Subcutaneous adipose tissue (tissue), 4 donors: ENCODE measurements around the gene TMEM119. TPM values are rescaled to one million over a fixed set of nuclear protein-coding genes. Genes with fewer than 3 reads are reported as not detected.

ENCODE experiments used
- total RNA-seq, 4 donors: library from RNA; depleted of rRNA; stranded (reverse); fragments of >200 nt; gene quantifications; one replicate each; pipeline ENCODE4 v1.1.0, GENCODE V29; 2016
- TF ChIP-seq, protein P1 (sequence below): fragments of 450-650 bp; IDR thresholded peaks from one replicate; pipeline ENCODE4 v1.5.1; 2016; ENCODE audit warnings: low read depth, mild to moderate bottlenecking, control low read depth, antibody characterized with exemption, moderate library complexity

Gene TMEM119
- total RNA-seq, 4 donors from 2014 or later: 7.8 to 20.5 (median 12.1) TPM

DNA sequence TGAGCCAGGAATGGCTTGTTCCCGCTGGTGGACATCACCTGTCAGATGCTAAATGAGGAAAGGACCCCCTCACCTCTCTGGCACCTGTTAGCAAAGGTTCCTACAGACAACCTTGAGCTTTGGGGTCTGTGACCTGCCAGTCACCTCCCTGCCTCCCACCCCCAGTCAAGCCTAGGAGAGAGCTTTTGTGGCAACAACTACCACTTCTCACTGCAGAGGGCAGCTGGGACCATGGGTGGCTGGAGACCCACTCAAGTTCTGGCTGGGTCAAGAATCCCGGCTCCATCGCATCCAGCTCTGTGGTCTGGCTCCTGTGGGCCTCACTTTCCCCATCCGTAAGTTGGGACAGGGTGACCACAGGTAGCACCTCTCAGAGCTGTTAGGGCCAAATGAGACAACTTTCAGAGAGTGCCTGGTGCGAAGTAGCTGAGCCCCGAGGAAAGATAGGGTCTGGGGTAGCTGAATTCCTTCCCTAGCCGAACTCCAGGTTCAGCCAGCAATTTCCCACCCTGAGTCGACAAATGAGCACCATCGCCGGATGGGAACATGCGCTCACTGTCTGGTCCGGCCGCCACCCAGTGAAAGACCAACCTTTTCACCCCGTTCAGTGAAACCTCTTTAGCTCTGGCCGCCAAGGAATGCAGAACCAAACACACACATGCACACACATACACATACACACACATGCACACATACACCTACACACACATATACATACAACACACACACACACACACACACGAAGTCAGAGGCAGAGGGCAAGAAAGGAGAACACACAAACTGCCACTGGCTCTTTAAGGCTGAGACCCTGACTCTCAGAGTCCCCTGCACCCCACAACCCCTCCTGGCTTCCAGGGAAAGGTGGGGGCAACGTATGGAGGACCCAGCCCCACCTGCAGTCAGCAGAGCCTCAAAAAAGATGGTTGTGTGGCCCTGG is 1.9 kb downstream of the TMEM119 start:
- TF ChIP-seq, protein P1, sequence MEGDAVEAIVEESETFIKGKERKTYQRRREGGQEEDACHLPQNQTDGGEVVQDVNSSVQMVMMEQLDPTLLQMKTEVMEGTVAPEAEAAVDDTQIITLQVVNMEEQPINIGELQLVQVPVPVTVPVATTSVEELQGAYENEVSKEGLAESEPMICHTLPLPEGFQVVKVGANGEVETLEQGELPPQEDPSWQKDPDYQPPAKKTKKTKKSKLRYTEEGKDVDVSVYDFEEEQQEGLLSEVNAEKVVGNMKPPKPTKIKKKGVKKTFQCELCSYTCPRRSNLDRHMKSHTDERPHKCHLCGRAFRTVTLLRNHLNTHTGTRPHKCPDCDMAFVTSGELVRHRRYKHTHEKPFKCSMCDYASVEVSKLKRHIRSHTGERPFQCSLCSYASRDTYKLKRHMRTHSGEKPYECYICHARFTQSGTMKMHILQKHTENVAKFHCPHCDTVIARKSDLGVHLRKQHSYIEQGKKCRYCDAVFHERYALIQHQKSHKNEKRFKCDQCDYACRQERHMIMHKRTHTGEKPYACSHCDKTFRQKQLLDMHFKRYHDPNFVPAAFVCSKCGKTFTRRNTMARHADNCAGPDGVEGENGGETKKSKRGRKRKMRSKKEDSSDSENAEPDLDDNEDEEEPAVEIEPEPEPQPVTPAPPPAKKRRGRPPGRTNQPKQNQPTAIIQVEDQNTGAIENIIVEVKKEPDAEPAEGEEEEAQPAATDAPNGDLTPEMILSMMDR: no peak

DNA sequence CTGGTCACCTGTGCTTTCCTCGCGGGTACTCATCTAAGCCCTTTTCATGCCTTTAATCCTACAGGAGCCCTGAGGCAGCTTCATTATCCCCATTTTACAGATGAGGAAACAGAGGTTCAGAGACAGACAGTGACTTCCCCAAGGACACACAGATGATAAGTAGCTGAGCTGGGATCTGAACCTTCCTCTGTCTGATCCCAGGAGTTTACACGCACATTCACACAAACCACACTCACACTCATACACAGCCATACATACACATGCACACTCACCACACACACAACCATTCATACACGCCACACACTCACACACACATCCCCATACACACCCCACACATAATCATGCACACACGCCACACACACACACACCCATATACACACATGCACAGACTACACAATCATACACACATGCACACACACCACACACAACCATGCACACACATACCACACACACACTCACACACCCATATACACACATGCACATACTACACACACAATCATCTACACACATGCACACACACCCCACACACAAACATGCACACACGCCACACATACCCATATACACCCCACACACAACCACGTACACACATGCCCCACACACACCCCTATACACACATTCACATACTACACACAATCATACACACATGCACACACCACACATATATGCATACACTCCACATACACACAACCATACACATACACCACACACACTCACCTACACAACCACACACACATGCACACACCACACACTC is 2.7 kb downstream of the TMEM119 start:
- TF ChIP-seq, protein P1: no peak

DNA sequence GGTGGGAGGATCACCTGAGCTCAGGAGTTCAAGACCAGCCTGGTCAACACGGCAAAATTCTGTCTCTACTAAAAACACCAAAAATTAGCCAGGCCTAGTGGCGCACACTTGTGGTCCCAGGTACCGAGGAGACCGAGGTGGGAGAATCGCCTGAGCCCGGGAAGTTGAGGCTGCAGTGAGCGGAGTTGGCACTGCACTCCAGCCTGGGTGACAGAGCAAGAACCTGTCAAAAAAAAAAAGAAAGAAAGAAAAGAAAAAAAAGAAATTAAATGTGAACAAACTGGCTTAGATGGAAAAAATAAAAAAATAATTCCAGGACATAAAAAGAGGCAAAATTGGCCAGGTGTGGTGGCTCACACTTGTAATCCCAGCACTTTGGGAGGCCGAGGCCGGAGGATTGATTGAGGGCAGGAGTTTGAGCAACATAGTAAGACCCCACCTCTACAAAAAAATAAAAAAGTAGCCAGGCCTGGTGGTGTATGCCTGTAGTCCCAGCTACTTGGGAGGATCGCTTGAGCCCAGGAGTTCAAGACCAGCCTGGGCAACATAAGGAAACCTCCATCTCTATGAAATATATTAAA is 3.5 kb downstream of the TMEM119 start:
- TF ChIP-seq, protein P1: no peak

DNA sequence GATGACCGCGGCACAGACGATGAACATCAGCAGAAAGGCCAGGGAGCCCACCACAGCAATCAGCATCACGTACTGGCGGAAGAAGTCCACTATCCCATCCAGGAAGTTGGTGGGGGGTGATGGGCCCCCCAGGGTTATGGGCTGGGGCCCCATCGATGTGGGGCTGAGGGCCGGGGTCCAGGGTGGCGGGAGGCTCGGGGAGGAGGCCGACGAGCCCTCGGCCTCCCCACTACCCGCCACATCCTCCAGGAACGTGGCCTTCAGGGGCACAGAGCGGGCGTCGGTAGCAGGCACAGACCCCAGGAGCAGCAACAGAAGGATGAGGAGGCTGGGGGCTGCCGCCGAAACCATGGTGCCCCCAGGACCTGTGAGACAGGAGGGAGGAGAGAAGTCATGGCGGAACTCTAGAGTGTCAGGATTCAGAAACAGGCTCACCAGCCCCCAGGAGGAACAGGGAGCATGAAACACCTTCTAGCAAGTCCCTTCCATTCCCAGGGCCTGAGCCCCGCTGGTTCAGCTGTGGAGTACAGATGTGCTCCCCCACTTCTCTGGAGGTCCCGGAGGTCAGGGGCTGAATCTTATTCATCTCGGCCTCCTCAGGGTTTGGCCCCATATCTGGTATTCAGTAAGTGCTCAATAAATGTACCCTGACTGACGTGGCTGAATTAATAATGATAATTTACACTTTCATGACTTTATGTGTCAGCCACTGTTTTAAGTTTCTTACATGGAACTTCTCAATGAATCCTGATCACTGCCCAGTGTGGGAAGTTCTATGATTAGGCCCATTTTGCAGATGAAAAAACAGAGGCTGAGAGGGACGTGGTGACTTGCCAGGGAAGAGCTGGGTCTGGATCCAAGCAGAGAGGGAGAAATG is 5.6 kb downstream of the TMEM119 start:
- TF ChIP-seq, protein P1: no peak

DNA sequence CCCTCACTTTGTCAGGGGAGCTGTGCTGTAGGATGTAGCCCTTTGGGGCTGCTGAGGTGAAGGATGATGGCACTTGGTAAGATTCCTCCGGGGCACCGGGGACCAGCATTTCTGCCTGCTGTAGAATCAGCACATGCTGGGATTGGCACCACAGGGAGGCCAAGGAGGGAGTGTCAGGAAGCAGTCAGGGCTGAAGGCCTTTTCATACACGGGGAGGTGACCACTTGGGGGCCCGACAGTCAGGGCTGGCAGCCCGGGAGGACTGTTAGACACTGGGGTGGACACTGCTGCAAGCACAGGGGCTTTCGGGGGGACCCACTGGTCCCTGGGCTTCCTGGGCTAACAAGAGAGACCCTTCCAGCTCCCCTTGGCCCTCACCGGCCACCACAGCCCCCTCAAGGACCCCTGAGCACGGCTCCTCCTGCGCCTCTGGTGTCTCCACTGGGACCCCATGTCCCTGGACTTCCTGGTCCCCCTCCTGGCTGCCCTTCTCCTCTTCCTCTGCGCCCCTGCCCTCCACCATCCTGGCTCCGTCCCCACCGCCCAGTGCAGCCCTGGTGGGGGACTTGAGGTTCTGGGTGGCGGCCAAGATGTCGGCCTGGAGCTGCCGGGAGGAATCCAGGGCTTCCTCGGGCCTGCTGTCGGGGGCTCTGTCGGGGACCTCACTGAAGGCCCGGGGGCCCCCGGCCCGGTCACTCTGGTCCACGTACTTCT is 6.5 kb downstream of the TMEM119 start:
- TF ChIP-seq, protein P1: no peak

DNA sequence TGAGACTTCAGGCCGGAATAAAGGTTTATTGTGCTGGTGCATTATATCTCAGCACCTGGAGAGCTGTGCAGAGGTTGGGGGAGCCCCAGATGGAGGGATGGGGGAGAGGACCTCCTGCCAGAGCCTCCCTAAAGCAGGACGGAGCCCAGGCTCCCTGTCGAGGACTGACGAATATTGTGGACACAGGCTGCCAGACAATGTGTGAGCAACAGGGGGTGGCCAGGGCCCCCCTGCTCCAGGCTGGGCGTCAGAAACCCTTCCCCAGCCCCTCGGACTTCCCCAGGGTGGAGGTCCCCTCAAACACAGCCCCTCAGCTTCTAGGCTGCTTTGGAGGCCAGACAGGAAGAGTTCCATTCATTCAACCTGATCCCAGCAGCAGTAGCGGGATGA is 8.0 kb downstream of the TMEM119 start:
- TF ChIP-seq, protein P1: no peak
